HFFc6 (cell line): Measurements from ENCODE around the gene COX8C. TPM values are rescaled to one million over a fixed set of nuclear protein-coding genes. Genes with fewer than 3 reads are reported as not detected.
A peak's percentile ranks its signal among the peaks of the same experiment; 100 is the strongest.

Experiments used
- DNase-seq: peaks from one replicate; pipeline ENCODE4 v3.0.0-alpha.2; 2018
- H3K27ac Mint-ChIP-seq: 2 replicates; pipeline ENCODE4 v1.8.0; 2020; ENCODE audit warnings: mild to moderate bottlenecking, mixed read lengths
- H3K27me3 Mint-ChIP-seq: 2 replicates; pipeline ENCODE4 v1.8.0; 2021; ENCODE audit warnings: mild to moderate bottlenecking, moderate library complexity, mixed read lengths; ENCODE audit not compliant: insufficient read depth
- H3K36me3 Mint-ChIP-seq: 2 replicates; pipeline ENCODE4 v1.8.0; 2021; ENCODE audit warnings: low read depth, mixed read lengths
- H3K4me1 Mint-ChIP-seq: 2 replicates; pipeline ENCODE4 v1.8.0; 2020; ENCODE audit warnings: low read depth, mixed read lengths
- H3K4me3 Mint-ChIP-seq: 2 replicates; pipeline ENCODE4 v1.8.0; 2020; ENCODE audit warnings: mild to moderate bottlenecking, moderate library complexity, mixed read lengths
- H3K9me3 Mint-ChIP-seq: 2 replicates; pipeline ENCODE4 v1.8.0; 2020; ENCODE audit warnings: mild to moderate bottlenecking, mixed read lengths
- total RNA-seq, 6 experiments: library from RNA; stranded (reverse); fragmentation: NEBNext Ultra II Directional; extraction: Animal tissue kit (Norgen Biotek cat#: 25700); gene quantifications; 2 replicates in 1 of 6; 3 replicates in 5 of 6; pipeline ENCODE4 v1.2.3, GENCODE V29; 2021
- TF ChIP-seq, protein P1 (sequence below): fragments of 200-600 bp; sonication (generic); IDR thresholded peaks from 2 replicates; pipeline ENCODE4 v1.5.0; 2021; ENCODE audit warnings: antibody characterized with exemption, mild to moderate bottlenecking

COX8C gene
- total RNA-seq, 6 experiments from 2014 or later: not detected

GRCh38 chr14:93322929-93323599, 23.9 kb upstream of the COX8C start:
- peaks cover 16% of the 10 kb centered on the region for H3K36me3 Mint-ChIP-seq
- H3K27ac Mint-ChIP-seq: peak overlapping the region; percentile 40; the same call in 1 of the 2 replicates
- no peak overlapping the region for H3K4me3 Mint-ChIP-seq
- H3K4me1 Mint-ChIP-seq: peaks cover 37% of the 10 kb centered on the region
- TF ChIP-seq, protein P1, sequence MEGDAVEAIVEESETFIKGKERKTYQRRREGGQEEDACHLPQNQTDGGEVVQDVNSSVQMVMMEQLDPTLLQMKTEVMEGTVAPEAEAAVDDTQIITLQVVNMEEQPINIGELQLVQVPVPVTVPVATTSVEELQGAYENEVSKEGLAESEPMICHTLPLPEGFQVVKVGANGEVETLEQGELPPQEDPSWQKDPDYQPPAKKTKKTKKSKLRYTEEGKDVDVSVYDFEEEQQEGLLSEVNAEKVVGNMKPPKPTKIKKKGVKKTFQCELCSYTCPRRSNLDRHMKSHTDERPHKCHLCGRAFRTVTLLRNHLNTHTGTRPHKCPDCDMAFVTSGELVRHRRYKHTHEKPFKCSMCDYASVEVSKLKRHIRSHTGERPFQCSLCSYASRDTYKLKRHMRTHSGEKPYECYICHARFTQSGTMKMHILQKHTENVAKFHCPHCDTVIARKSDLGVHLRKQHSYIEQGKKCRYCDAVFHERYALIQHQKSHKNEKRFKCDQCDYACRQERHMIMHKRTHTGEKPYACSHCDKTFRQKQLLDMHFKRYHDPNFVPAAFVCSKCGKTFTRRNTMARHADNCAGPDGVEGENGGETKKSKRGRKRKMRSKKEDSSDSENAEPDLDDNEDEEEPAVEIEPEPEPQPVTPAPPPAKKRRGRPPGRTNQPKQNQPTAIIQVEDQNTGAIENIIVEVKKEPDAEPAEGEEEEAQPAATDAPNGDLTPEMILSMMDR: no peak
- no peaks in the 10 kb centered on the region for H3K9me3 Mint-ChIP-seq
- H3K27me3 Mint-ChIP-seq: no peaks in the 10 kb centered on the region; the same call in 1 of the 2 replicates
- no peak for DNase-seq

DNA sequence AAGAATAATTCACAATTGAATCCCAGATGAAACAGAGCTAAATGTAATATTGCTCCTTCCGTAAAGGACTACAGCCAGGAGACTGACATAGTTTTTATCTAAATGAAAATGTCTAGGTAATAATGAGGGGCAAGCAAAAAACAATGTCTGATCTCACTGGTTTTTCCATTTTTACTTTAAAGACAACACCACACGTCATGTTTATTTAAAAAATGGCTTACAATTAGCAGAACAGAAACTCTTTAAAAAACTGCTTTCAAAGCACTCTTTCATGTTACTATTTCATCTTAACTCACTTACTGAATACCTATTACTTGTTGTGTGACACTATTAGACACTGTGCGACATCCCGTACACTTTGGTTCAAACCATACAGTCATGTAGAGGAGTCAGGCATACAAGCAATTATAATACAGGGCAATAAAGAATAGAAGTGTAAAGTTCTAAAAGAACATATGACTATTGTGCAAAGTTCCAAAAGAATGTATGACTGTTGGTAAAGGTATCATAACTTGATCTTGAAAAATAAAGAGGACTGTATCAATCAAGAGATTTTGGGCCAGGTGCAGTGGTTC, 23.3 kb upstream of the COX8C start:
- H3K4me3 Mint-ChIP-seq: no peak overlapping the region

DNA sequence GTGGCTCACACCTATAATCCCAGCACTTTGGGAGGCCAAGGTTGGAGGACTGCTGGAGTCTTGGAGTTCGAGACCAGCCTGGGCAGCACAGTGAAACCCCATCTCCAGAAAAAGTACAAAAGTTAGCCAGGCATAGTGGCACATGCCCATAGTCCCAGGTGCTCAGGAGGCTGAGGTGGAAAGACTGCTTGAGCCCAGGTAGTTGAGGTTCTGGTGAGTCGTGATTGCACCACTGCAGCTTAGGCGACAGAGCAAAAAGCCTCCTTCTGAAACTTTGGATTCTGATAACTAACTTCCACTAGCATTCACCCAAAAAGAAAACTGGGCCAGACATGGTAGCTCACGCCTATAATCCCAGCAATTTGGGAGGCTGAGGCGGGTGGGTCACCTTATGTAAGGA, 20.8 kb upstream of the COX8C start:
- no peak overlapping the region for H3K4me3 Mint-ChIP-seq

More for the DNA sequence above, 23.3 kb upstream of the COX8C start:
- TF ChIP-seq, protein P1: no peak
- Mint-ChIP-seq H3K36me3 (peaks cover 16% of the 10 kb centered on the region), H3K4me1 (peaks cover 31% of the 10 kb centered on the region), H3K27me3 (no peaks in the 10 kb centered on the region; the same call in 1 of the 2 replicates), H3K9me3 (no peaks in the 10 kb centered on the region), H3K27ac (peak overlapping the region; percentile 40; the same call in 1 of the 2 replicates)
- no peak for DNase-seq

DNA sequence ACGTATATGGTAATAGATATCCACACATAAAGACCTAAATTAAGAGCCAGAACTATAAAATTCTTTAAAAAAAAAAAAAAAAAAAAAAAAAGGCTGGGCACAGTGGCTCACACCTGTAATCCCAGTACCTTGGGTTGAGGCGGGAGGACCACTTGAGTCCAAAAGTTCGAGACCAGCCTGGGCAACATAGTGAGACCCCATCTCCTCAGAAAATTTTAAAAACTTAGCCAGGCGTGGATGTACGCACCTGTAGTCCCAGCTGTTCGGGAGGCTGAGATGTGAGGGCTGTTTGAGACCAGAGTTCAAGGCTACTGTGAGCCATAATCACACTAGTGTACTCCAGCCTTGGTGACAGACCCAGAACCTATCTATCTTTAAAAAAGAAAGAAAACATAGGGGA, 18.4 kb upstream of the COX8C start:
- no peak overlapping the region for H3K27ac Mint-ChIP-seq
- no peak overlapping the region for H3K4me3 Mint-ChIP-seq
- no peaks in the 10 kb centered on the region for H3K9me3 Mint-ChIP-seq
- DNase-seq: no peak
- no peaks in the 10 kb centered on the region for H3K27me3 Mint-ChIP-seq
- TF ChIP-seq, protein P1: no peak
- H3K4me1 Mint-ChIP-seq: peaks cover 33% of the 10 kb centered on the region
- peaks cover 8% of the 10 kb centered on the region; the same call in 1 of the 2 replicates for H3K36me3 Mint-ChIP-seq

More for the DNA sequence above, 20.8 kb upstream of the COX8C start:
- Mint-ChIP-seq H3K4me1 (peaks cover 28% of the 10 kb centered on the region), H3K27me3 (no peaks in the 10 kb centered on the region), H3K27ac (no peak overlapping the region), H3K36me3 (peaks cover 16% of the 10 kb centered on the region), H3K9me3 (no peaks in the 10 kb centered on the region)
- no peak for DNase-seq
- TF ChIP-seq, protein P1: no peak

GRCh38 chr14:93329965-93330608, 16.9 kb upstream of the COX8C start:
- Mint-ChIP-seq H3K36me3 (no peaks in the 10 kb centered on the region; the same call in 1 of the 2 replicates), H3K27me3 (no peaks in the 10 kb centered on the region), H3K9me3 (no peaks in the 10 kb centered on the region), H3K27ac (no peak overlapping the region; the same call in 1 of the 2 replicates), H3K4me1 (peaks cover 41% of the 10 kb centered on the region), H3K4me3 (peak overlapping the region; percentile 16; the same call in 1 of the 2 replicates)
- no peak for DNase-seq
- TF ChIP-seq, protein P1: no peak
